Right hindlimb (tissue), 1 donor: Measurements from ENCODE around the gene FBL.

Source experiments
- DNase-seq: peaks from one replicate; pipeline ENCODE4 v3.0.0-alpha.2; 2018

The FBL gene

DNA sequence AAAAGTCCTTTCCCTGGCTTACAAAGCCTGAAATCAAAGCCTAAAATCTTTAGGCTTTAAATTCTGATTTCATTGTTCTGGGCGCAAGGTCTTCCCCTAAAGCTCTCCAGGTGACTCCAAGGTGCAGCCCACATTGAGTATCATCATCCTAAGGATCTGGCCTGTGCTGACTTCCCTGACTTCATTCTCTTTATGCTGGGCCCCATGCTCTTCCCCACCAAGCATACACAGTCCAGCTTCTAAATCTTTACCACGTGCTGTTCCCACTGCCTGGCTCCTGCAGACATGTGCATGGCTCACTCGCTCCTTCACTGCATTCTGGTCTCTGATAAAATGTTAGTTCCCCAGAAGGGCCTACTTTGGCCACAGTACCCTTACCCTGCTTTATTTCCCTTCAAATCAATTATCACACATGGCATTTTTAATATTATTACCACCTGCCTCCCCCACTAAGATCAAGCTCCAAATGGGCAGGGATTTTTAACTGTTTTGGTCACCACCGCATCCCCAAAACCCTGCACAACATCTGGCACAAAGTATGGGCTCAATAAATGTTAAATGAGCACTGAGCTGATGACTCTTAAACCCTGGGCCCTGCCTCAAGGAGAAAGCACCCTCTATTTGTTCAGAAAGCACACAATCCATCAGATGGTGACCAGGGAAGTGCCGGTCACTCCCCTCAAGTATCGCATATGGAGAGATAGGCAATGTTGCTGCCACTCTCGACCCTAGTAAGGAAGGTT is 3.3 kb downstream of the FBL start:
- no peak for DNase-seq

DNA sequence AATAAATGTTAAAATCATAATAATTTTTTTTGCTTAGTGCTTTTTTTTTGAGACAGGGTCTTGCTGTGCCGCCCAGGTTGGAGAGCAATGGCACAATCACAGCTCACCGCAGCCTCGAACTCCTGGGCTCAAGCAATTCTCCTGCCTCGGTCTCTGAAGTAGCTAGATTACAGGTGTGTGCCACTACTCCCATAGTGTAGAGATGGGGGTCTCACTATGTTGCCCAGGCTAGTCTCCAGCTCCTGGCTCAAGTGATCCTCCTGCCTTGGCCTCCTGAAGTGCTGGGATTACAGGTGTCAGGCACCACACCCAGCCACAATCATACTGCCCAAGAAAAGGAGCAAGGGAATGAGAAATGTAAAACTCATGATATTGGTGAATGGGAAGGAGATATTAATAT is 5.1 kb downstream of the FBL start:
- DNase-seq = no peak

DNA sequence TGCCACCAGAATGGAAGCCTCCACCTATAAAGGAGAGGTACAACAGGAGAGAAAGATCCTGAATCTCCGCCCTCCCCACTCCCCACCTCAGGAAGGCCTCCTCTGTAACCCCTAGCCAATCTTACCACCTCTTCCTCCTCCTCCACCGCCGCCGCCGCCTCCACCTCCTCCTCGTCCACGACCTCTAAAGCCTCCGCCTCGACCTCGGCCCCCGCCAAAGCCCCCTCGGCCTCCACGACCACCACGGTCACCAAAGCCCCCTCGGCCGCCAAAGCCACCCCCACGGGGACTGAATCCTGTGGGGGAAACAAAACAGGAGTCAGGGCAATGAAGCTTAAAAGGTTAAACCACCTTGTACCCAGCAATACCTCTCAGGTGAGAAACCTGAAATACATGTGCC is 5.7 kb downstream of the FBL start:
- DNase-seq = no peak

DNA sequence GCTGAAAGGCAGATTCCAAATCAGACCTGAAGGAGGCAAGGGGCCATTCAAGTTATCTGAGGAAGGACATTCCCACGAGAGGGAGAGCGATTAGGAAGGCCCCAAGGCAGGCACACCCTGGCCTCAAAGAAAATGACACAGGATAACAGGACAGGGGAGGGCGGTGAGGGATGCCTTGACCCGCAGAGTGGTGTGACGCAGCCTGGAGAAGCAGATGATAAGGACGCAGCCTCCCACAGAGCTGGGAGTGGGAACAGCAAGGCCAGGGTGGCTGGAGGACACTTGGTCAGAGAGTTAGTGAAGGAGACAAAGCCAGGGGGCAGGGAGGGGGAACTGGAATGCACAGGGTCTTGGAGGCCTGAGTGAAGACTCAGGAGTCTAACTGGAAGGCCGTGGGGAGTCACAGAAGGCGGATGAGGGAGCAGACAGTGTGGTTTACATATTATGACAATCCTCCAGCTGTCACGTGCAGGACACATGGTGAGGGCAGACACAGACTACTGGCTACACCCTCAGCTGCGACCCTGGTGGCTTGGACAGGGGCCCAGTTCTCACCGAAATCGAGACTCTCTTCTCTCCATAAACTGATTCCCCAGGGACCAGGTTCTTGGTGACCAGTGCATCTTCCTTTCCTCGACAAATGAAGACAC is 6.4 kb downstream of the FBL start:
- DNase-seq = no peak

DNA sequence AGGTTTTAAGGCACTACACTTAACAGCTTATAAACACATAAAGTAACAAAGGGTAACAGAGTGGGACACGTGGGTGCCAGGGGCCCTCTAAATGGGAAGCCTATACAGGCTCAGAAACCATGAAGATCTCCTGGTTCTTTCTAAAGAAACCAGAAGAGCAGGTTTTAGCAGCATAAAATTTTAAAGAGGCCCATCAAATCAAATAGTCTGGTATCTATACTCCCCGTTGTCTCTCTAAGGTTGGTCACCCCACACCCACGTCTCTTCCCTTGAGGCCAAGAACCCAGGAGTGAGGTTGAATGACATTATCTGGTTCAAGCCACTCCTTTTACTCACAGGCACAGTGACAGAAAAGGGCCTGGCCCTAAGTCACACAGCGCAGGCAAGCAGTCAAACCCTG is 7.6 kb downstream of the FBL start:
- DNase-seq = no peak

DNA sequence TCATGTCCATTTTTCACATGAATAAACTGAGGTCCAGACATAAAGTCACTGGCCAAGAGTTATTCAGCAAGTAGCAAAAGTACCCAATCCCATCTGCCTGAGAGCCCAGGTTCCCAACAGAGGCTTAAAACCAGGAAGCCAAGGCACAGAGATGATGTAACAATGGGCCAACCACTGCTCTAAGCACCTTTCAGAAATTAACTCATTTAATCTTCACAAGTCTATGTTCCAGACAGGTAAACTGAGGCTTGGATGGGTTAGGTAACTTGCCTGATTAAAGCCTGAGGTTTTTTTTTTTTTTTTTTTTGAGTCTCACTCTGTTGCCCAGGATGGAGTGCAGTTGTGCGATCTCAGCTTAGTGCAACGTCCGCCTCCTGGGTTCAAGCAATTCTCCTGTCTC is 8.2 kb downstream of the FBL start:
- no peak for DNase-seq

DNA sequence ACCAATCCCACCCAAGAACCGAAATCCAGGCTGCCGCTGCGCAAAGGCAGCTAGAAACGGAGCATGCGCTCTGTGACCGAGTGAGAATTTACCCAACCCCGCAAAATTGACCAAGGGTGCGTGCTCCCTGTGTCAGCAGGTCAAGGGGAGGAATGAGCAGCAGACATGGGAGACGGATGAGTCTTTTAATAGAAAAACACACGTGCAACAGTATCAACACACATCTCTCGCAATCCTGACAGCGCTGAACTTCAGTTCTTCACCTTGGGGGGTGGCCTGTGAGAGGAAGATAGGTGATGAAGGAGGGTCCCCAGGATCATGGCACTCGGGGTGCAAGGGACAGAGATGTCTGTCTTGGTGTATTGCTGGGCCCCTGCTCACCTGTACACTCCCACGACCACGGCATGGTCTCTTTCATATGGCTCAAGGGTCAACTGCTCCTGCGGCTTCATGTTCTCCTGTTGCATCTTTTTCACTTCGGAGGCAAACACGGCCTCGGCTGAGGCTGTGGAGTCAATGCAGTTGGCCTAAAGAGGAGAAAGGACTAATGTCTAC is 11.8 kb downstream of the FBL start:
- no peak for DNase-seq

DNA sequence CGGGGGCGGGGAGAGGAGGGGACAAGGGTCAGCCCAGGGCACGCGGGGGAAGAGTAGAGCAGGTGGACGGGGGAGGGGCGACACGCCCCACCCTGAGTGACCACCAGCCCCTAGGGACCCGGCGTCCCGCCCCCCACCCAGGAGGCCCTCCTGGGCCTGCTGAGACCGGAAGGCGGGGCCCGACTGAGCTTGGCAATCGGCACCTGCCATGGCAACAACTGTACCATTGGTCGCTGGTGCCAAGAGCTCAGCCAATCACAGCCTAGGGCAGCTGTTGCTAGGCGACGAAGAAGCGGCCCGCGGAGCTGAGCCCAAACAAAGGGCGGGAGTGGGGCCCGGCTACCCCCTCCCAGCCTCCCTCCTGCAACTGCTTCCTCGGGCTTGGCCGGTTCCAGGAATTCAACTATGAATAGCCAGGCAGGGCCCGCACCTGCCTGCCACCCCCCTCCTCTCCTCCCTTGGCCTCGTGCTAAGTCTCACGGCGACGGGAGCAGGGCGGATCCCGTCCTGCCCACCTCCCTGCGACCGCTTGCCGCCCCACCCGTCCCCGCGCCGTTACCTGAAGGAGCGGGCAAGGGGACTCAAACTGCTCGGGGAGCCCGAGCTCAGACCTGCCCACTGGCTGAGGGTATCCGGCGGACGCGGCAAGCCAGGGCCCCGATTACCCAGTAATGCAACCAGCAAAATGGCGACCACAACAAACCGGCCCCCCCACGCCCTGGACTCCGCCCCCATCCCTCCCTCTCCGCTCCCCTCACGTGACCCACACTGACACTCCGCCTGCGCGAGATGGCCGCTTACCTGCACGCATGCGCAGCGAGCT is 12.5 kb downstream of the FBL start, which contains the start of gene DYRK1B:
TSS of gene DYRK1B (minus strand) at position 699 of the 823 bp plus-strand sequence. CDS start 2,295 bp downstream, outside the sequence.
- peak; percentile 98 for DNase-seq

DNA sequence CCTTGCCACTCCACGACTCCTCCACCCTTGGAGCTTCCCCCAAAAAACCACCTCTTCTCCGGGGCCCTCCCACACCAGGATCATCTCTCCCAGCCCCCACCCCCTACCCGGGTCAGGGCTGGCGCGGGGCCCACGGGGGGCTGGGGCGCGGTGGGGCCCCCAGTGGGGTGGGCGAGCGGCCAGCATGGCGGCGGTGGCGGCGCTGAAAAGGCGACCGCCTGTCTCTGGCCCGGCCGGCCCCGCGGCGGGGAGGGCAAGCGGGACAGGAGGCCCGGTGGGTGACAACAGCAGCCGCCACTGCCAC is 13.1 kb downstream of the FBL start:
- DNase-seq = no peak

DNA sequence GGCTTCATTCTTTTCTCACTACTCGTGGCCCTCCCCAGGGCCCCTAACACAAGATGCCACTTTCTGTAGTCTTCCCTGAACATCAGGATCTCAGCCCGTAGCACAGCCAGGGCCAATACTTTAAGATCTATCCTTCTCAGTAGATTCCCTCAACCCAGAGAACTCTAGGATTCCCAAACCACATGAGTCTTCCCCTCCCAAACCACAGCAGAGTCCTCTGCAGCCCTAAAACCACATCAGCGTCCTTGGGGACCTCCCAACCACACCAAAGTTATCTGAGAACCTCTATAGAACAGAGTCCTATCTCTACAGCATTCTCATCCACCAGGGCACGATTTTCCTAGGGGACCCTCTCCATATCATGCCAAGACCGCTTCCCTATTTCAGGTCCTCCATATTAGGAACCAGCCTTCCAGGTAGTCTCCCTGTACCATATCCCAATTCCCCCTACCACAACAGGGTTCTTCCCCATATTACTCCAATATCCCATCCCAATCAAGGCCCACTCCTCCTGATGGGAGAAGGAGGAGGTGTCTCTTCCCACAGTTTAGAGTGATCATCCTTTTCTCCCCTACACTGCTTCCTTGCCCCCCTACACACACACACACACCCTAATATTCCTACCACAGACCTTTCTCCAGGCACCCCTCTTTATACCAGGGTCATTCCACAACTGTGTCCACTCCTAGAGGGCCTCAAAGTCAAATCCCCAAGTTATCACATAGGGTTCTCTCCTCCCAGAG is 13.7 kb downstream of the FBL start:
- no peak for DNase-seq

DNA sequence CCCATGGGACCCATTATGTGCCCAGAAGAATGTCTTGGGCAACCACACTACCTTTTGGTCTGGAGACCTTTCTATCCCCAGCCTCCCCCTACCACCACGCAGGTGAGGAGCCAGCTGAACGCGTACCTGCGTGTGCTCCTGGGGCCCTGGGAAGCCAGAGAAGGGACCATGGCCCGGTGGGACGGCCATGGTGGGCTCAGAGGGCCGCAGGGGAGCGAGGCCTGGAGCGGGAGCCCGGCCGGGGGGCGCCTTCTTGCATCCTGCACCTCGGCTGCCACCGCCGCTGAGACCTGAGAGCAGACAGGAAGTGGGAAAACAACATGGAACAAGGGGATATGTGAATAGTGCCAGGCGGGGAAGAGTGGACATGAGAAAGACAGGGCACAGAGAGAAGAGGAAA is 14.5 kb downstream of the FBL start:
- DNase-seq = no peak

DNA sequence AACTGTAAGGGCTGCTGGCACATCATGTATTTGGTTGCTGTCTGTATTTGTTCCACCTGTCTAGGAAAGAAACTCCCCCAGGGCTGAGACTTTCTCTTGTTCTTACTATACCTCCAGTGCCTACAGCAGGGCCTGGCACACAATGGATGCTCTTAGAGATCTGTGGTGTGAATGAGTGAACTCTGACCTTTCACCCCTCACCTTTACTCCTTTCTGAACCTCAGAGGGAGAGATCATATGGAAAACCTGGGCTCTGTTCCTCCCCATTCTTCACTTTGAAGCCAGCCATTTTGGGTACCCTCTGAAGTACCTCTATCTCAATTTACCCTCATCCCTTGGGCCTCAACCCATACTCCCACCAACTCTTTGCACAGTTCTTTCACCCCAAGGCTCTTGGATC is 15.3 kb downstream of the FBL start:
- DNase-seq = no peak

DNA sequence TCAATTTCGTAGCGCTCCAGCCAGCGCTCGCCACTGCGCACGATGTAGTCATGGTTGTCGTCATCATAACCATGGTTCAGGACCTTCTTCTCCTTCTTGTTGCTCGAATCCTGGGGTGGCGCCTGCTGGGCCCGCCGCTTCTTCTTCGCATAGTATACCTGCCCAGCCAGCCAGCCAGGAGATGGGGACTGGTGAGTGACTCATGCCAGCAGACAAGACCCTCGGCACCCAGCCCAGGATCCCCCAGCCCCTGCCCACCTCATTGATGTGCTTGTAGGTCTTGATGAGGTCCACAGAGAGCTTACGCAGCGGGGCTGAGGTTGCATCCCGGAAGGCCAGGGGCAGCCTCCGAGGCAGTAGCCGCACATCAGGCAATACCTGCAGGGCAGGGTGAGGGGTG is 15.8 kb downstream of the FBL start:
- DNase-seq = no peak

DNA sequence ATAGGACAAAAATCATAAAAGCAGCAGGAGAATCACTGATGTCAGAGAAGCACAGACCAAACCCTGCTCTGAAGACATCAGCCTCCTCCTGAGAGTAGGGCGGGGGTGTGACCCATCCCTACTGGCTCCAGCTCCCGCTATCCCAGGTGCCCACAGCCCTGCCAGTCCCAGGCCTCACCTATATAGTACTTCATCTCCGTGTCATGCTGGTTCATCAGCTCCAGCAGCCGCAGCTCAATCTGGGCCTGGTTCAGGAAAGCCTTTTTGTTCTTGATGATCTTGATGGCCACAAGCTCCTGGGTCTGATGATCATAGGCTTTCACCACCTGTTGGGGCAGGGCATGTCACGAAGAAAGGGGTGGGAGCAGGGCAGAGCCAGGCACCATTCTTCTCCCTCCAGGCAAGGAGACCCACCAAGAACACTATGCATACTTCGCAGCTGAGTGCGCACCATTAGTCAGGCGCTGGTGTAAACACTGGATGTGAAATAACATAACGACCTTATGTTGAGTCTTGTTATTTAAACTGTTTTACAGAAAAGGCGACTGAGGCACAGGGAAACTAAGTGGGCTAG is 16.4 kb downstream of the FBL start:
- DNase-seq = no peak

DNA sequence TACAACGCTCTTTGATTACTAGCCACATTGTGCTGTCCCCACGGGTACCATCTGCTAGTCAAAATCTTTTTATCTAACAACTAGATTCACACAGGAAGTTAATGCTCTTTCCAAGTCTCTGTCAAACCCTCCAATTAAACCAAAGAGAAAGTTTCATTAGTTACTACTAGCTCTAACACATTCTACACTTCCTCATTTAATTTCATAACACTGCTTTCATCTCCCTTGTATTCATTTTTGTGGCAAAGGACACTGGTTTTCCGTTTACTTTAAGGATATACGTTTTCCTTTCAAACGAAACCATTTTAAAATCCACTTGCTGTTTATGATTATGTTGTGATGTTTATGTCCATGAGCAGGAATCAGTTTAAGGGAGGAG is 17.5 kb downstream of the FBL start:
- DNase-seq = no peak

DNA sequence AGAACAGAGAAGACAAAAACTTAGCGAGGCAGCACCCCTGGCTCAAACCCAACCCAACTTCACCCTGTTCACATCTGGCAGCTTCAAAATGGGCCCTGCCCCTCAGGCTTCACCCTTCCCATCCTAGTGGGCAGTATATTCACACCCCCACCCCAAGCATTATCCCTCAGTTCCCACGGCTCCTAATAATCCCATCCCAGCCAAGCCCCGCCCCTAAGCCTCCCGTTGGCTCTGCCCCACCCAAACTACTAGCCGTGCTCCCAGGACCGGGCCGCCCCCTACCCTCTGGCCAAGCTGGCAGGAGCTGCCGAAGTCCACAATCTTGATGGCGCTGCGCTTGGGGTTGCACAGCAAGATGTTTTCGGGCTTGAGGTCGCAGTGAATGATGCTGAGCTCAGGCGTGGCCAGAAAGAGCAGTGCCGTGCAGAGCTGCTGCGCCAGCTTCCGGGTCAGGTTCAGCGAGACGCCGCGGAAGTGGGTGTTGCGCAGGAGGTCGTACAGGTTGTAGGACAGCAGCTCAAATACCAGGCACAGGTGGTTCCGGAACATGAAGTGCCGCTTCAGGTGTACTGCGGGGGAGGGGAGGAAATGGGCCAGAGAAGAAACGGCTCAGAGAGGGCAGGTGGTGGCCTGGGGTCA is 18.0 kb downstream of the FBL start:
- no peak for DNase-seq

DNA sequence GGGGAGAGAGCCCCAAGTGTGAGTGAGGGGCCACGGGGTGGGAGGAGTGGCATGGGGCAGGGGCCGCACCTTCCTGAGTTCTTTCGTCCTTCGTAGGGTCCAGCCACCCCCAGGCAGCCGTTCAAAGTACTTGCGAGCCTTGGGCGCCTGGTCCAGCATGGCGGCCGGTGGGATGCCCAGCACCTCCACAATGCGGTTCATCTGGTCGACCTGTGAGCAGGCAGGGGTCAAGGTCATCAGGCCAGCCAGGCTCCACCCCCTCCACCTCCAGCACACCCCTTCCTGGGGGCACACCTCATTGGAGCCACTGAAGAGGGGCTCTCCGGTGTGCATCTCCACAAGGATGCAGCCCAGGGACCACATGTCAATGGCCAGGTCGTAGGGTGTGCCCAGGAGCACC is 19.0 kb downstream of the FBL start:
- DNase-seq = no peak

DNA sequence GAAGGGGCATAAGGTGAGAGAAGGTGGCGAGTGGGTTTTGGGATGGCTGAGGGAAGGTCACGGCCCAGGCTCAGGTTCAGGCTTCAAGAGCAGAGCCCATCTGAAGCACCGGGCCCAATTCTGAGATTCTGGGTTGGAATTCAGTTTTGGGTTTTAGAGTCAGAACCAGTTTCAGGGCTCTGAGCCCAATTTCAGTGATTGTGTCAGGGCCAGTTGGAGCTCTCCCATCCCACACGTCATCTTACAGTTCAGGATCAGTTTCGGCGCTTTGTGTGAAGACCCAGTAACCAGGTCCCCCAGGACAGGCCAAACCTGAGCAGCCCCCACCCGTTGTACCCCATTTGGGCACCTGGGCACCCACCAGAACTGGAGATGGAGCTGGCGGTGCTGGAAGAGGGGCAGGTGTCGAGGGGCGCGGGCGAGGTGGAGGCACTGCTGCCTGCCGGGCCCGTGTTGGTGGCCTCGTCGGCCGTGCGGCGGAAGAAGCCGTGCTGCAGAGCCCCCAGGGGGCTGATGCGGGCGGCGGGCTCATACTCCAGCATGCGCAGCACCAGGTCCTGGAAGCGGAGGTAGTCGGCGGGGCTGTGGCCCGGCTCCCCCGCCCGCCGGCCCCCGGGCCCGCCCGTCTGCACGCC is 19.8 kb downstream of the FBL start:
- no peak for DNase-seq

DNA sequence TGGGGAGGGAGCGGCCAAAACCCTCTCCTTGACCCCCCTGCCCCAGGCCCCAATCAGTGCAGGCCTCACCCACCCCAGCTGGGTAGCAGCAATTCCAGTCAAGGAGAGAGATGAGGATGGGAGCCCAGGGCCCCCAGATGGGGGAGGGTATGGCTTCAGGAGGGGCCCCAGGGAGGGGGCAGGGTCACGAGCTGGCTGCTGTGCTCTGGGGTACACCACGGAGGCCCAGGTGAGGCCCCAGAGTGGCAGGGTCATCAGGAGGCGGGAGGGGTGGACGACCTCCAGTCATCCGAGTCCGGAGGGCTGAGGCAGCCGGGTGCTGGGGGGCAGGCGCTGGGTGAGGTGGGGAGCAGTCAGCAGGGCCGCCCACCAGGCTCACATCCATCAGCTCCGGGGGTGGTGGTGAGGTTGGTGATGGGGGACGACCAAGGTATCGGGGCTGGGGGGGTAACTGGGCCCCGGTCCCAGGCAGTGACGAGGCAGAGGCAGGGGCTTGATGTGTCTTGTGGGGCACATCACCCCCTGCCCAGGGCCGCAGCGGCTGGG is 20.6 kb downstream of the FBL start:
- DNase-seq = peak; percentile 31

DNA sequence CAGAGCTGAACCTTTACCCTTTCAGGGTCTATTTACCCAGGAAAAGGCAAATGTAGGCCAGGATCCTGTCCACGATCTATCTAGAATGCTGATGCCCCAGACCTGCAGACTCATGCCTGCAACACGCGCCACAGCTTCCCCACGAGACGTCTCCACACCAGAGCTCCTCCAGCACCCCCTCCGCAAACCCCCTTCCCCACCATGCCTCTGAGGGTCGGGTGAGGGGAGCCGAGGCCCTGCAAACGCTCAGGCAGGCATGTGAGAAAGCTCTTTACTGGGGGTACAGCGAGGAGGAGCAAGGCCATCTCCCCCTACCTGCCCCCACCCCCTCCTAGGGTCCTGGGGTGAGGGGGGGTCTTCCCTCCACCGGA is 21.1 kb downstream of the FBL start:
- no peak for DNase-seq
